H1 (cell line): ENCODE measurements around the gene NEURL2. TPM values are rescaled to one million over a fixed set of nuclear protein-coding genes. Genes with fewer than 3 reads are reported as not detected.
"Not testable (repeated sequence)": the region's sequence is repeated elsewhere in the genome, so short reads cannot be mapped to it uniquely, and the experiment has no call there.

Source experiments
- CTCF ChIA-PET: fragments of 300-600 bp; sonication (Branson Sonifier 250); formaldehyde crosslinking; loops from one replicate; lab custom pipeline; 2021; ENCODE audit not compliant: partially characterized antibody; lab: Charles Lee
- POLR2A ChIA-PET: fragments of 300-600 bp; sonication (Branson Sonifier 250); formaldehyde crosslinking; loops from one replicate; lab custom pipeline; 2021; ENCODE audit warnings: inconsistent platforms; ENCODE audit not compliant: partially characterized antibody; lab: Charles Lee
- DNase-seq, 2 experiments: peaks; one replicate each; pipeline versions ENCODE4 v3.0.0 to v3.0.0-alpha.2; 2010 to 2022; ENCODE audit warnings: low spot score in 2 of 2, low read depth in 1 of 2, mixed read lengths in 1 of 2
- FAIRE-seq: peaks from 2 replicates; lab custom pipeline; 2011; peaks lifted over from hg19 to GRCh38; lab: Jason Lieb, UNC
- H2AFZ ChIP-seq: 2 replicates; pipeline ENCODE4 v1.8.1; 2012; ENCODE audit warnings: low read length, inconsistent platforms
- H2AK5ac ChIP-seq: 2 replicates; pipeline ENCODE4 v1.6.1; 2013; ENCODE audit warnings: low read depth, low read length
- H2BK120ac ChIP-seq: replicated peaks from 2 replicates; pipeline ENCODE3; 2013; ENCODE audit warnings: low read depth, low read length, inconsistent platforms
- H2BK12ac ChIP-seq: 2 replicates; pipeline ENCODE4 v1.6.1; 2013; ENCODE audit warnings: low read depth, low read length
- H2BK15ac ChIP-seq: 2 replicates; pipeline ENCODE4 v1.6.1; 2013; ENCODE audit warnings: low read length
- H2BK20ac ChIP-seq: 2 replicates; pipeline ENCODE4 v1.6.1; 2013; ENCODE audit warnings: low read length
- H2BK5ac ChIP-seq: 2 replicates; pipeline ENCODE4 v1.6.1; 2013; ENCODE audit warnings: low read depth, low read length
- H3K14ac ChIP-seq: 2 replicates; pipeline ENCODE4 v1.6.1; 2013; ENCODE audit warnings: inconsistent platforms; ENCODE audit not compliant: insufficient read length
- H3K18ac ChIP-seq: 2 replicates; pipeline ENCODE4 v1.6.1; 2013; ENCODE audit warnings: low read length; ENCODE audit errors: extremely low read depth
- H3K23ac ChIP-seq: 2 replicates; pipeline ENCODE4 v1.6.1; 2013; ENCODE audit warnings: inconsistent platforms; ENCODE audit not compliant: insufficient read length
- H3K23me2 ChIP-seq: 2 replicates; pipeline ENCODE4 v1.6.1; 2013; ENCODE audit warnings: low read depth, low read length
- H3K27ac ChIP-seq: 2 replicates; pipeline ENCODE4 v1.6.1; 2011; ENCODE audit warnings: low read depth, low read length, inconsistent platforms
- H3K27me3 ChIP-seq, 4 experiments: replicated peaks in 1 of 4; 1 replicate in 1 of 4; 2 replicates in 3 of 4; pipeline versions ENCODE4 v1.6.1 to v1.8.1; 2011 to 2013; ENCODE audit warnings: low read length in 3 of 4, mild to moderate bottlenecking in 3 of 4, inconsistent platforms in 2 of 4, mixed read lengths in 2 of 4, moderate library complexity in 1 of 4; ENCODE audit not compliant: control insufficient read depth in 3 of 4, insufficient read depth in 3 of 4; ENCODE audit errors: extremely low read depth in 1 of 4
- H3K36me3 ChIP-seq, 4 experiments: 2 replicates each; pipeline versions ENCODE4 v1.6.1 to v1.8.1; 2011 to 2013; ENCODE audit warnings: mild to moderate bottlenecking in 4 of 4, low read length in 3 of 4, moderate library complexity in 2 of 4, control low read depth in 1 of 4, inconsistent platforms in 1 of 4; ENCODE audit not compliant: insufficient read depth in 4 of 4, control insufficient read depth in 2 of 4
- H3K4ac ChIP-seq: replicated peaks from 2 replicates; pipeline ENCODE3; 2013; ENCODE audit warnings: low read length, low read depth, mixed read lengths, inconsistent platforms; ENCODE audit not compliant: insufficient read length
- H3K4me1 ChIP-seq, 4 experiments: replicated peaks in 1 of 4; 1 replicate in 1 of 4; 2 replicates in 3 of 4; pipeline versions ENCODE4 v1.6.1 to v1.8.1; 2011 to 2013; ENCODE audit warnings: low read length in 3 of 4, inconsistent platforms in 2 of 4, mixed read lengths in 1 of 4; ENCODE audit not compliant: insufficient read depth in 4 of 4, control insufficient read depth in 3 of 4
- H3K4me2 ChIP-seq, 2 experiments: 2 replicates each; pipeline versions ENCODE4 v1.6.1 to v1.8.1; 2011 to 2013; ENCODE audit warnings: low read depth in 2 of 2, low read length in 2 of 2, control low read depth in 1 of 2, inconsistent platforms in 1 of 2, mild to moderate bottlenecking in 1 of 2; ENCODE audit not compliant: insufficient read depth in 1 of 2
- H3K4me3 ChIP-seq, 4 experiments: fragments of 200-600, 300-600 bp in 1 of 4; sonication (generic), shearing (Covaris generic), sonication (Bioruptor Twin) in 1 of 4; 2 replicates each; pipeline versions ENCODE4 v1.5.1 to v1.8.1; 2011 to 2016; ENCODE audit warnings: low read length in 4 of 4, low read depth in 3 of 4, control low read depth in 2 of 4, inconsistent platforms in 2 of 4, mild to moderate bottlenecking in 2 of 4, mixed read lengths in 1 of 4, moderate library complexity in 1 of 4; ENCODE audit not compliant: insufficient read depth in 2 of 4; ENCODE audit errors: extremely low read depth in 1 of 4
- H3K56ac ChIP-seq: replicated peaks from 2 replicates; pipeline ENCODE3; 2013; ENCODE audit warnings: low read depth, mild to moderate bottlenecking, mixed read lengths, low read length, inconsistent platforms; ENCODE audit not compliant: insufficient read length
- H3K79me1 ChIP-seq: 2 replicates; pipeline ENCODE4 v1.6.1; 2013; ENCODE audit warnings: low read depth, low read length, control low read depth
- H3K79me2 ChIP-seq, 2 experiments: 2 replicates each; pipeline versions ENCODE4 v1.6.1 to v1.8.1; 2012 to 2013; ENCODE audit warnings: low read length in 2 of 2, mild to moderate bottlenecking in 2 of 2, inconsistent platforms in 1 of 2; ENCODE audit not compliant: insufficient read depth in 2 of 2, control insufficient read depth in 1 of 2
- H3K9ac ChIP-seq, 4 experiments: replicated peaks in 1 of 4; 1 replicate in 1 of 4; 2 replicates in 3 of 4; pipeline versions ENCODE4 v1.6.1 to v1.8.1; 2011 to 2013; ENCODE audit warnings: low read depth in 3 of 4, low read length in 3 of 4, control low read depth in 2 of 4, mild to moderate bottlenecking in 2 of 4, moderate library complexity in 2 of 4, inconsistent platforms in 1 of 4; ENCODE audit errors: extremely low read depth in 1 of 4
- H3K9me3 ChIP-seq, 2 experiments: 2 replicates each; pipeline versions ENCODE4 v1.6.1 to v1.8.1; 2012 to 2013; ENCODE audit warnings: mild to moderate bottlenecking in 2 of 2, moderate library complexity in 2 of 2, control low read depth in 1 of 2, inconsistent platforms in 1 of 2, low read depth in 1 of 2, low read length in 1 of 2, mixed read lengths in 1 of 2; ENCODE audit not compliant: insufficient read depth in 2 of 2
- H4K20me1 ChIP-seq, 2 experiments: replicated peaks in 1 of 2; 2 replicates each; pipeline versions ENCODE3 to v1.8.1; 2011 to 2013; ENCODE audit warnings: inconsistent platforms in 2 of 2, low read length in 2 of 2, mild to moderate bottlenecking in 1 of 2; ENCODE audit not compliant: insufficient read depth in 2 of 2, control insufficient read depth in 1 of 2
- H4K5ac ChIP-seq: 2 replicates; pipeline ENCODE4 v1.6.1; 2013; ENCODE audit warnings: low read length, low read depth, mixed read lengths, inconsistent platforms; ENCODE audit not compliant: insufficient read length
- H4K8ac ChIP-seq: 2 replicates; pipeline ENCODE4 v1.8.0; 2013; ENCODE audit warnings: mild to moderate bottlenecking, moderate library complexity, low read length, inconsistent platforms; ENCODE audit not compliant: insufficient read depth; ENCODE audit errors: extremely low read depth
- H4K91ac ChIP-seq: replicated peaks from 2 replicates; pipeline ENCODE3; 2013; ENCODE audit warnings: low read length, mixed read lengths, inconsistent platforms; ENCODE audit not compliant: insufficient read length
- EGR1 ChIP-seq: IDR thresholded peaks from 2 replicates; pipeline ENCODE4 v1.6.1; 2011; ENCODE audit warnings: low read depth, low read length, borderline replicate concordance
- GTF2F1 ChIP-seq: IDR thresholded peaks from 2 replicates; pipeline ENCODE4 v1.6.1; 2012; ENCODE audit warnings: low read depth, low read length, improper control_type of control experiment, borderline replicate concordance
- HDAC2 ChIP-seq, 2 experiments: fragments of 300-600 bp in 1 of 2; sonication (generic) in 1 of 2; IDR thresholded peaks; 2 replicates each; pipeline ENCODE4 v1.6.1; 2011 to 2012; ENCODE audit warnings: low read depth in 2 of 2, low read length in 2 of 2, mild to moderate bottlenecking in 2 of 2, moderate library complexity in 2 of 2, borderline replicate concordance in 1 of 2, inconsistent platforms in 1 of 2
- NANOG ChIP-seq: IDR thresholded peaks from 2 replicates; pipeline ENCODE4 v1.6.1; 2011; ENCODE audit warnings: low read length, low read depth, mild to moderate bottlenecking, inconsistent platforms; ENCODE audit not compliant: insufficient read depth, poor library complexity, severe bottlenecking
- POLR2AphosphoS5 ChIP-seq: IDR thresholded peaks from 2 replicates; pipeline ENCODE4 v1.6.1; 2011; ENCODE audit warnings: low read depth, low read length
- RNF2 ChIP-seq: fragments of 200-900, 300-1000 bp; sonication (generic); IDR thresholded peaks from 2 replicates; pipeline ENCODE4 v1.7.1; 2016; ENCODE audit warnings: borderline replicate concordance, low read depth, mild to moderate bottlenecking, antibody characterized with exemption, low read length; ENCODE audit not compliant: poor library complexity, severe bottlenecking; ENCODE audit errors: missing control alignments
- SUZ12 ChIP-seq: fragments of 200-600 bp; sonication (generic); IDR thresholded peaks from 2 replicates; pipeline ENCODE4 v1.6.1; 2012; ENCODE audit warnings: mild to moderate bottlenecking, inconsistent platforms, low read length, moderate library complexity, mixed read lengths
- TEAD4 ChIP-seq: IDR thresholded peaks from 2 replicates; pipeline ENCODE4 v1.6.1; 2012; ENCODE audit warnings: low read depth, low read length, inconsistent platforms, mixed read lengths
- WGBS, 2 experiments: shearing (Covaris generic) in 1 of 2; methylation state at CpG; one replicate each; pipeline versions ENCODE4 v1.1.6 to v1.1.7; 2013 to 2015; ENCODE audit warnings: low lambda C conversion rate in 2 of 2, mixed read lengths in 2 of 2, inconsistent platforms in 1 of 2, low coverage in 1 of 2, missing lambda C conversion rate in 1 of 2; ENCODE audit not compliant: insufficient replicate concordance in 2 of 2, insufficient coverage in 1 of 2, insufficient read length in 1 of 2; ENCODE audit errors: extremely low coverage in 1 of 2, missing lambda C conversion rate in 1 of 2; 5-methylcytosine and 5-hydroxymethylcytosine counted together
- polyA plus RNA-seq, 7 experiments: library from polyadenylated mRNA; depleted of rRNA in 3 of 7; stranded (reverse) in 5 of 7; unstranded in 2 of 7; fragments of >200 nt in 5 of 7; fragments of 200-250 nt in 2 of 7; gene quantifications; 1 replicate in 5 of 7; 2 replicates in 1 of 7; 4 replicates in 1 of 7; pipeline versions ENCODE4 v1.2.1 to v1.2.3, GENCODE V29; 2011 to 2013; ENCODE audit warnings: missing spikeins in 2 of 7, mixed read lengths in 2 of 7
- total RNA-seq: library from RNA; stranded (reverse); fragmentation: NEBNext Ultra II Directional; extraction: Animal tissue kit (Norgen Biotek cat#: 25700); gene quantifications from 2 replicates; pipeline ENCODE4 v1.2.1, GENCODE V29; 2021

The NEURL2 gene
- total and polyA plus RNA-seq, 2 of the 8 experiments (the other 6 are each of a cell fraction or from before 2014, with no cell fraction given) = 6.9 TPM

GRCh38 chr20:45933266-45934045 lies 42.4 kb upstream of the NEURL2 start (continued):
- TF ChIP-seq HDAC2 (IDR thresholded peaks at IDR 0.05; ENCODE audit: borderline replicate concordance in 1 of 2, low read depth in 2 of 2, low read length in 2 of 2) = peak; percentile 29 to 83; a peak in 1 of 4 replicates
- no peak for TF ChIP-seq TEAD4
- TF ChIP-seq POLR2AphosphoS5 = peak; percentile 85
- TF ChIP-seq RNF2 = no peak
- TF ChIP-seq EGR1 = no peak
- TF ChIP-seq SUZ12 = no peak
- TF ChIP-seq NANOG = peak; percentile 48
- TF ChIP-seq GTF2F1 = no peak
- TF ChIP-seq, all 59 proteins: peak for 13

- H3K18ac ChIP-seq, H2AFZ ChIP-seq, H3K56ac ChIP-seq, H3K4ac ChIP-seq, H4K8ac ChIP-seq, H3K23me2 ChIP-seq, H3K27ac ChIP-seq, H2BK20ac ChIP-seq, H3K79me1 ChIP-seq, H3K9ac ChIP-seq, H2BK12ac ChIP-seq, H2AK5ac ChIP-seq, H3K4me3 ChIP-seq, CTCF ChIA-PET, H3K4me2 ChIP-seq, H3K36me3 ChIP-seq, FAIRE-seq, H4K20me1 ChIP-seq, H3K14ac ChIP-seq, DNase-seq, H3K4me1 ChIP-seq, H2BK120ac ChIP-seq, H2BK5ac ChIP-seq, H3K9me3 ChIP-seq, H3K27me3 ChIP-seq, H4K91ac ChIP-seq, H3K23ac ChIP-seq, H2BK15ac ChIP-seq, H4K5ac ChIP-seq: not testable (repeated sequence)
- H3K79me2 ChIP-seq = peaks cover 0 to 16% of the 10 kb centered on the region in 2 experiments; a peak in 2 of 4 replicates
- WGBS, 2 experiments = 94% methylated on average over 15 of the region's 17 CpGs; no CpG with 5 or more reads in 1 of the 2 experiments
- POLR2A ChIA-PET = interaction anchor here (0.8 to 18.4 kb wide), 5 partner anchors 10 to 76 kb away, joined by 3 to 283 read pairs (median 65); partner anchors contain the start of gene PLTP
Observed at GRCh38 chr20:45931680-45932079, 40.7 kb upstream of the NEURL2 start.
